Measurements from ENCODE around the gene SLX9.

DNA sequence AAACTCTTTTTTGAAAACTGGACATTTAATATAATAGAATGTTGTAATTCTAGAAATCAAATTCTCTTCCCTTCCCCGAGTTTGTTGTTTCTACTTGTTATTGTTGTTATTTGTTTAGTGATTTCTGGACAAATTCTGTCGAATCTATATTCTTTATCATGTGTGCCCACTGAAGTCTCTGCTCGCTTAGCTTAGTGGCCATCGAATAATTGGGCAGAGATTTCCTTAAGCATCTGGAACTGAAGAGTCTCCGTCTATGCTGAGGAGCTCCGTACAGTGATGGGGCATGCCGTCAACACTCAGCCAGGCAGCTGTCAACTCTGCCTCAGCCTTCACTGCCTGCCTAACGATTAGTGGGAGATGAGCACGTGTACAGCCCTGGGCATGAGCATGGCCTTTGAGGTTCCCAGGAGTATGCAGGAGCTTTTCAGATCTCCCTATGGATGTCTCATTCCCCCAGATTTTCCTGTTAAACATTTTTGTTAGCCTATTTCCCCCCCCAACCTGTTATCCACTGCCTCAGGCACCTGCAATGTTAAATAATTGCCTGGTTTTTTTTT, 66.8 kb downstream of the SLX9 start:
- TF ChIP-seq, protein P1, sequence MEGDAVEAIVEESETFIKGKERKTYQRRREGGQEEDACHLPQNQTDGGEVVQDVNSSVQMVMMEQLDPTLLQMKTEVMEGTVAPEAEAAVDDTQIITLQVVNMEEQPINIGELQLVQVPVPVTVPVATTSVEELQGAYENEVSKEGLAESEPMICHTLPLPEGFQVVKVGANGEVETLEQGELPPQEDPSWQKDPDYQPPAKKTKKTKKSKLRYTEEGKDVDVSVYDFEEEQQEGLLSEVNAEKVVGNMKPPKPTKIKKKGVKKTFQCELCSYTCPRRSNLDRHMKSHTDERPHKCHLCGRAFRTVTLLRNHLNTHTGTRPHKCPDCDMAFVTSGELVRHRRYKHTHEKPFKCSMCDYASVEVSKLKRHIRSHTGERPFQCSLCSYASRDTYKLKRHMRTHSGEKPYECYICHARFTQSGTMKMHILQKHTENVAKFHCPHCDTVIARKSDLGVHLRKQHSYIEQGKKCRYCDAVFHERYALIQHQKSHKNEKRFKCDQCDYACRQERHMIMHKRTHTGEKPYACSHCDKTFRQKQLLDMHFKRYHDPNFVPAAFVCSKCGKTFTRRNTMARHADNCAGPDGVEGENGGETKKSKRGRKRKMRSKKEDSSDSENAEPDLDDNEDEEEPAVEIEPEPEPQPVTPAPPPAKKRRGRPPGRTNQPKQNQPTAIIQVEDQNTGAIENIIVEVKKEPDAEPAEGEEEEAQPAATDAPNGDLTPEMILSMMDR (IDR thresholded peaks at IDR 0.05), result no peak
- no peak for TF ChIP-seq POLR2A (IDR thresholded peaks at IDR 0.05)
